Astrocyte (in vitro differentiated cells and primary cell): ENCODE measurements around the gene TWIST2.

Experiments
- CTCF ChIP-seq: IDR thresholded peaks from 2 replicates; pipeline ENCODE4 v1.5.1; 2011; ENCODE audit warnings: low read depth, mild to moderate bottlenecking, inconsistent platforms, low read length, moderate library complexity; ENCODE audit not compliant: insufficient read depth
- EZH2 ChIP-seq: IDR thresholded peaks from 2 replicates; pipeline ENCODE4 v1.6.1; 2012; ENCODE audit warnings: mild to moderate bottlenecking, low read length, inconsistent platforms; ENCODE audit not compliant: insufficient read depth

- TF ChIP-seq EZH2, result no peak
- no peak for TF ChIP-seq CTCF
These were observed 39.7 kb downstream of the TWIST2 start for GRCh38 chr2:238887616-238888015.
